Measurements from ENCODE around the gene NCAPD2. TPM values are rescaled to one million over a fixed set of nuclear protein-coding genes. Genes with fewer than 3 reads are reported as not detected.
"Not testable (repeated sequence)": the region's sequence is repeated elsewhere in the genome, so short reads cannot be mapped to it uniquely, and the experiment has no call there.

Gene NCAPD2
- total RNA-seq, 1 experiment from 2014 or later = 114 TPM

- Histone ChIP-seq H3K79me2 (ENCODE audit: insufficient read depth, low read length) (no peaks in the 10 kb centered on the region), H3K4me1 (ENCODE audit: insufficient read depth, low read length) (no peaks in the 10 kb centered on the region), H4K8ac (replicated peaks; ENCODE audit: insufficient read length, low read depth, low read length) (no peak overlapping the region), H3K23ac (ENCODE audit: insufficient read length, low read depth, low read length) (no peak overlapping the region), H3K4me2 (ENCODE audit: insufficient read depth, insufficient read length, low read length) (no peak overlapping the region), H4K5ac (ENCODE audit: insufficient read length, low read depth, low read length) (no peak overlapping the region), H3K9me3 (ENCODE audit: control insufficient read depth, low read depth, low read length) (no peaks in the 10 kb centered on the region), H3K14ac (ENCODE audit: insufficient read depth, low read length) (no peak overlapping the region), H3K27ac (ENCODE audit: insufficient read length, low read depth, low read length) (no peak overlapping the region), H2BK12ac (ENCODE audit: insufficient read length, low read depth, low read length) (no peak overlapping the region), H2BK15ac (ENCODE audit: low read depth, low read length) (no peak overlapping the region), H4K20me1 (ENCODE audit: control insufficient read depth, insufficient read depth, insufficient read length) (no peaks in the 10 kb centered on the region), H2AK5ac (ENCODE audit: insufficient read length, low read length) (no peak overlapping the region), H3K23me2 (ENCODE audit: insufficient read length, low read depth, low read length, poor library complexity, severe bottlenecking) (peaks cover 2% of the 10 kb centered on the region), H4K91ac (ENCODE audit: insufficient read length, low read depth, low read length) (no peak overlapping the region), H3K56ac (ENCODE audit: insufficient read length, low read depth, low read length) (no peak overlapping the region), H3K27me3 (ENCODE audit: insufficient read depth, low read length) (no peaks in the 10 kb centered on the region), H2BK5ac (ENCODE audit: insufficient read length, low read length) (no peak overlapping the region), H3K9ac (ENCODE audit: extremely low read depth, insufficient read length, low read length) (no peak overlapping the region), H2BK120ac (ENCODE audit: low read depth, low read length, poor library complexity, severe bottlenecking) (no peak overlapping the region), H2AFZ (ENCODE audit: low read length) (no peak overlapping the region), H2BK20ac (ENCODE audit: low read depth, low read length, poor library complexity, severe bottlenecking) (no peak overlapping the region), H3K4ac (ENCODE audit: low read depth, low read length) (no peak overlapping the region), H3K18ac (ENCODE audit: insufficient read length, low read depth, low read length) (no peak overlapping the region), H3T11ph (ENCODE audit: low read length) (no peak overlapping the region), H3K79me1 (ENCODE audit: insufficient read depth, low read depth, low read length, poor library complexity, severe bottlenecking) (no peaks in the 10 kb centered on the region)
- TF ChIP-seq CTCF (conservative IDR thresholded peaks at IDR 0.05) = no peak
- H3K27ac Mint-ChIP-seq = no peak overlapping the region
- H3K27me3 Mint-ChIP-seq (ENCODE audit: low read depth) = peaks cover 26% of the 10 kb centered on the region
- H3K9me3 Mint-ChIP-seq = peaks cover 14 to 16% of the 10 kb centered on the region in 2 experiments
- H3K36me3 Mint-ChIP-seq (ENCODE audit: insufficient read depth in 1 of 3, low read depth in 3 of 3) = peaks cover 4 to 6% (median 5%) of the 10 kb centered on the region in 3 experiments; a peak in 4 of 7 replicates
- no CpG with 5 or more reads among the region's 3 CpGs for WGBS (ENCODE audit: extremely low coverage, insufficient read length, low lambda C conversion rate)
- DNase-seq = no peak
- H3K4me1 Mint-ChIP-seq = peaks cover 0 to 3% of the 10 kb centered on the region in 2 experiments; a peak in 1 of 4 replicates
- no peak overlapping the region for H3K4me3 Mint-ChIP-seq
Observed at GRCh38 chr12:6476489-6476888, 17.4 kb upstream of the NCAPD2 start.

- H2AFZ ChIP-seq (ENCODE audit: low read length); H4K5ac ChIP-seq (ENCODE audit: insufficient read length, low read depth, low read length); H2BK12ac ChIP-seq (ENCODE audit: insufficient read length, low read depth, low read length); H4K20me1 ChIP-seq (ENCODE audit: control insufficient read depth, insufficient read depth, insufficient read length); H3K4ac ChIP-seq (ENCODE audit: low read depth, low read length); H4K8ac ChIP-seq (replicated peaks; ENCODE audit: insufficient read length, low read depth, low read length); H2BK20ac ChIP-seq (ENCODE audit: low read depth, low read length, poor library complexity, severe bottlenecking); H4K91ac ChIP-seq (ENCODE audit: insufficient read length, low read depth, low read length); H3K4me1 ChIP-seq (ENCODE audit: insufficient read depth, low read length); H3K27me3 ChIP-seq (ENCODE audit: insufficient read depth, low read length); H3K4me1 Mint-ChIP-seq; H3K9me3 ChIP-seq (ENCODE audit: control insufficient read depth, low read depth, low read length); H2BK120ac ChIP-seq (ENCODE audit: low read depth, low read length, poor library complexity, severe bottlenecking); DNase-seq; H2BK15ac ChIP-seq (ENCODE audit: low read depth, low read length); H3K14ac ChIP-seq (ENCODE audit: insufficient read depth, low read length); H3K27ac Mint-ChIP-seq; H3K4me2 ChIP-seq (ENCODE audit: insufficient read depth, insufficient read length, low read length); H3K23me2 ChIP-seq (ENCODE audit: insufficient read length, low read depth, low read length, poor library complexity, severe bottlenecking); H3K23ac ChIP-seq (ENCODE audit: insufficient read length, low read depth, low read length); H3K56ac ChIP-seq (ENCODE audit: insufficient read length, low read depth, low read length); H3K4me3 Mint-ChIP-seq; H3K9ac ChIP-seq (ENCODE audit: extremely low read depth, insufficient read length, low read length); H2BK5ac ChIP-seq (ENCODE audit: insufficient read length, low read length); H3T11ph ChIP-seq (ENCODE audit: low read length); H3K36me3 Mint-ChIP-seq (ENCODE audit: insufficient read depth in 1 of 3, low read depth in 3 of 3); H3K79me1 ChIP-seq (ENCODE audit: insufficient read depth, low read depth, low read length, poor library complexity, severe bottlenecking); H3K79me2 ChIP-seq (ENCODE audit: insufficient read depth, low read length); H2AK5ac ChIP-seq (ENCODE audit: insufficient read length, low read length); H3K18ac ChIP-seq (ENCODE audit: insufficient read length, low read depth, low read length); H3K27ac ChIP-seq (ENCODE audit: insufficient read length, low read depth, low read length): not testable (repeated sequence)
- Mint-ChIP-seq H3K9me3 (peaks cover 14 to 16% of the 10 kb centered on the region in 2 experiments), H3K27me3 (ENCODE audit: low read depth) (peaks cover 19% of the 10 kb centered on the region)
- WGBS (ENCODE audit: extremely low coverage, insufficient read length, low lambda C conversion rate) = no CpG with 5 or more reads among the region's 37 CpGs
Observed at GRCh38 chr12:6477601-6478377, 16.1 kb upstream of the NCAPD2 start.

All from H9 (cell line).